ENCODE data around the gene PRPH. TPM values are rescaled to one million over a fixed set of nuclear protein-coding genes. Genes with fewer than 3 reads are reported as not detected.
A peak's percentile ranks its signal among the peaks of the same experiment; 100 is the strongest.
"Not testable (repeated sequence)": the region's sequence is repeated elsewhere in the genome, so short reads cannot be mapped to it uniquely, and the experiment has no call there.

Gene PRPH
- 10 to 100 TPM in 2 of 5 donors, under 1 TPM in 1, not detected in 2; 0.45 to 14.5 (median 11.9) TPM for total RNA-seq
- 1 to 10 TPM in 1 of 3 donors, under 1 TPM in 1, not detected in 1; 0.50 to 9.0 TPM for polyA plus RNA-seq
- long read RNA-seq, donor 1, partial matches to known transcripts, result 5 of 8 reads
- long read RNA-seq, donor 1, other reads (novel, unspliced or antisense), result 0 of 8 reads
- long read RNA-seq, donor 2, transcript PRPH-201 (9 exons, 3,245 nt), result major isoform, 6 of 6 reads
- long read RNA-seq, donor 2, partial matches to known transcripts, result 0 of 6 reads
- long read RNA-seq, donor 2, other reads (novel, unspliced or antisense), result 0 of 6 reads
- long read RNA-seq, donor 3, transcript PRPH-201 (9 exons, 3,245 nt), result major isoform, 5 of 5 reads
- long read RNA-seq, donor 3, partial matches to known transcripts, result 0 of 5 reads
- long read RNA-seq, donor 3, other reads (novel, unspliced or antisense), result 0 of 5 reads
- long read RNA-seq, donor 4, partial matches to known transcripts, result 0 of 3 reads
- long read RNA-seq, donor 4, other reads (novel, unspliced or antisense), result 0 of 3 reads
- long read RNA-seq, donor 5, transcript PRPH-201 (9 exons, 3,245 nt), result major isoform, 5 of 12 reads
- long read RNA-seq, donor 5, partial matches to known transcripts, result 7 of 12 reads
- long read RNA-seq, donor 5, other reads (novel, unspliced or antisense), result 0 of 12 reads
- long read RNA-seq, donor 6, transcript PRPH-201 (9 exons, 3,245 nt), result major isoform, 10 of 16 reads
- long read RNA-seq, donor 6, partial matches to known transcripts, result 5 of 16 reads
- long read RNA-seq, donor 6, other reads (novel, unspliced or antisense), result 0 of 16 reads
- long read RNA-seq, donor 7, partial matches to known transcripts, result 0 of 4 reads
- long read RNA-seq, donor 7, other reads (novel, unspliced or antisense), result 0 of 4 reads
- long read RNA-seq, donor 8, partial matches to known transcripts, result 5 of 8 reads
- long read RNA-seq, donor 8, other reads (novel, unspliced or antisense), result 0 of 8 reads
- long read RNA-seq, donor 9, partial matches to known transcripts, result 0 of 2 reads
- long read RNA-seq, donor 9, other reads (novel, unspliced or antisense), result 0 of 2 reads
- long read RNA-seq, donor 10, partial matches to known transcripts, result 0 of 4 reads
- long read RNA-seq, donor 10, other reads (novel, unspliced or antisense), result 0 of 4 reads

GRCh38 chr12:49295082-49295936 is at the start of gene PRPH:
TSS of gene PRPH (plus strand) at chr12:49295147. CDS start at chr12:49295201, 54 bp downstream.
- peaks cover 32 to 74% (median 46%) of the 10 kb centered on the region in 3 donors for H3K27me3 ChIP-seq
- no peaks in the 10 kb centered on the region for H3K36me3 ChIP-seq
- intact Hi-C loops (cut with DNase I; ENCODE audit: low total_unique reads), result no loop called here

GRCh38 chr12:49251357-49251756 is 43.6 kb upstream of the PRPH start:
- no peak for DNase-seq
- Histone ChIP-seq H3K36me3 (no peaks in the 10 kb centered on the region), H3K27ac (no peak overlapping the region), H3K9me3 (no peaks in the 10 kb centered on the region), H3K4me1 (no peaks in the 10 kb centered on the region), H3K4me3 (no peak overlapping the region), H3K27me3 (no peaks in the 10 kb centered on the region)
- WGBS, 5 donors, result 88 to 94% (median 89%) methylated on average over 5 of the region's 5 CpGs
- TF ChIP-seq CTCF (IDR thresholded peaks at IDR 0.05) (no peak), EP300 (IDR thresholded peaks at IDR 0.05) (no peak), POLR2AphosphoS5 (IDR thresholded peaks at IDR 0.05) (no peak), POLR2A (IDR thresholded peaks at IDR 0.05) (no peak)
- intact Hi-C loops (cut with DNase I; ENCODE audit: low total_unique reads), result no loop called here

More at GRCh38 chr12:49295082-49295936, at the start of gene PRPH:
- WGBS, 5 donors, result 7 to 29% (median 16%) methylated on average over 28 to 82 of the region's 82 CpGs
- Histone ChIP-seq H3K9me3 (no peaks in the 10 kb centered on the region), H3K27ac (no peak within 1 kb of the TSS), H3K4me3 (peak within 1 kb of the TSS in 2 of 4 donors; percentile 14 to 32), H3K4me1 (peaks cover 28 to 52% (median 44%) of the 10 kb centered on the region in 4 donors)
- TF ChIP-seq POLR2A (IDR thresholded peaks at IDR 0.05) (no peak), CTCF (IDR thresholded peaks at IDR 0.05) (no peak), EP300 (IDR thresholded peaks at IDR 0.05) (no peak), POLR2AphosphoS5 (IDR thresholded peaks at IDR 0.05) (no peak)
- DNase-seq, result peak in 1 of 2 donors; percentile 65

- 79 to 89% (median 85%) methylated on average over 11 of the region's 11 CpGs for WGBS, 5 donors
- DNase-seq, result no peak
- Histone ChIP-seq H3K27ac (no peak overlapping the region), H3K36me3 (no peaks in the 10 kb centered on the region), H3K27me3 (no peaks in the 10 kb centered on the region), H3K4me3 (no peak overlapping the region), H3K9me3 (no peaks in the 10 kb centered on the region), H3K4me1 (no peaks in the 10 kb centered on the region)
- no peak for TF ChIP-seq POLR2A (IDR thresholded peaks at IDR 0.05)
- TF ChIP-seq POLR2AphosphoS5 (IDR thresholded peaks at IDR 0.05), result no peak
- no peak for TF ChIP-seq EP300 (IDR thresholded peaks at IDR 0.05)
- no peak for TF ChIP-seq CTCF (IDR thresholded peaks at IDR 0.05)
- intact Hi-C loops (cut with DNase I; ENCODE audit: low total_unique reads), result no loop called here
These were observed 41.8 kb upstream of the PRPH start for GRCh38 chr12:49253033-49253623.

GRCh38 chr12:49255456-49255855 is 39.5 kb upstream of the PRPH start:
- H3K27me3 ChIP-seq; H3K9me3 ChIP-seq; H3K36me3 ChIP-seq; intact Hi-C loops (cut with DNase I; ENCODE audit: low total_unique reads); H3K4me3 ChIP-seq; DNase-seq; H3K27ac ChIP-seq; H3K4me1 ChIP-seq: not testable (repeated sequence)
- WGBS, 5 donors, result 91 to 94% (median 92%) methylated on average over 10 of the region's 10 CpGs
